ENCODE measurements around the gene ADD1.
A peak's percentile ranks its signal among the peaks of the same experiment; 100 is the strongest.

Gene ADD1

GRCh38 chr4:2932321-2932950 is 88.8 kb downstream of the ADD1 start:
- peaks cover 2% of the 10 kb centered on the region for H3K4me1 ChIP-seq
- no peak overlapping the region for H3K9ac ChIP-seq

GRCh38 chr4:2932951-2933565 is 89.4 kb downstream of the ADD1 start:
- no peaks in the 10 kb centered on the region for H3K27me3 ChIP-seq (ENCODE audit: control insufficient read depth, insufficient read depth, low read length)
- no peaks in the 10 kb centered on the region for H3K36me3 ChIP-seq (ENCODE audit: control insufficient read depth, insufficient read depth, low read length)
- H3K79me2 ChIP-seq, result no peaks in the 10 kb centered on the region
- H3K9me3 ChIP-seq (ENCODE audit: control insufficient read depth, low read length), result no peaks in the 10 kb centered on the region
- H3K4me2 ChIP-seq (ENCODE audit: low read length), result no peak overlapping the region
- H2AFZ ChIP-seq, result no peak overlapping the region
- no peak overlapping the region for H3K4me3 ChIP-seq (ENCODE audit: low read depth, low read length)
- H3K9ac ChIP-seq, result no peak overlapping the region
- no peak for TF ChIP-seq CTCF (IDR thresholded peaks at IDR 0.05)
- H3K27ac ChIP-seq, result no peak overlapping the region
- peaks cover 2% of the 10 kb centered on the region for H3K4me1 ChIP-seq

More at GRCh38 chr4:2932321-2932950, 88.8 kb downstream of the ADD1 start:
- no peak for TF ChIP-seq CTCF (IDR thresholded peaks at IDR 0.05)
- Histone ChIP-seq H3K9me3 (ENCODE audit: control insufficient read depth, low read length) (no peaks in the 10 kb centered on the region), H3K27me3 (ENCODE audit: control insufficient read depth, insufficient read depth, low read length) (no peaks in the 10 kb centered on the region), H3K79me2 (no peaks in the 10 kb centered on the region), H3K27ac (no peak overlapping the region), H3K36me3 (ENCODE audit: control insufficient read depth, insufficient read depth, low read length) (no peaks in the 10 kb centered on the region), H3K4me3 (ENCODE audit: low read depth, low read length) (no peak overlapping the region), H3K4me2 (ENCODE audit: low read length) (no peak overlapping the region), H2AFZ (no peak overlapping the region)

GRCh38 chr4:2933566-2934076 is 90.0 kb downstream of the ADD1 start:
- no peak overlapping the region for H3K27ac ChIP-seq
- no peaks in the 10 kb centered on the region for H3K36me3 ChIP-seq (ENCODE audit: control insufficient read depth, insufficient read depth, low read length)
- TF ChIP-seq CTCF (IDR thresholded peaks at IDR 0.05), result no peak
- peak overlapping the region; percentile 45 for H3K4me2 ChIP-seq (ENCODE audit: low read length)
- H3K9ac ChIP-seq, result no peak overlapping the region
- H3K9me3 ChIP-seq (ENCODE audit: control insufficient read depth, low read length), result no peaks in the 10 kb centered on the region
- H3K27me3 ChIP-seq (ENCODE audit: control insufficient read depth, insufficient read depth, low read length), result no peaks in the 10 kb centered on the region
- peak overlapping the region; percentile 29 for H3K4me3 ChIP-seq (ENCODE audit: low read depth, low read length)
- peaks cover 2% of the 10 kb centered on the region for H3K4me1 ChIP-seq
- H3K79me2 ChIP-seq, result no peaks in the 10 kb centered on the region
- no peak overlapping the region for H2AFZ ChIP-seq

- Histone ChIP-seq H3K79me2 (no peaks in the 10 kb centered on the region), H3K4me2 (ENCODE audit: low read length) (peak overlapping the region; percentile 92), H3K4me1 (peaks cover 2% of the 10 kb centered on the region), H3K36me3 (ENCODE audit: control insufficient read depth, insufficient read depth, low read length) (no peaks in the 10 kb centered on the region), H3K4me3 (ENCODE audit: low read depth, low read length) (peak overlapping the region; percentile 29), H3K9me3 (ENCODE audit: control insufficient read depth, low read length) (no peaks in the 10 kb centered on the region), H3K27ac (no peak overlapping the region), H2AFZ (no peak overlapping the region), H3K27me3 (ENCODE audit: control insufficient read depth, insufficient read depth, low read length) (no peaks in the 10 kb centered on the region), H3K9ac (no peak overlapping the region)
- TF ChIP-seq CTCF (IDR thresholded peaks at IDR 0.05), result no peak
These were observed 90.6 kb downstream of the ADD1 start for GRCh38 chr4:2934077-2934812.
